Bronchial epithelial cell (primary cell): Measurements from ENCODE around the gene PLEKHG3. TPM values are rescaled to one million over a fixed set of nuclear protein-coding genes. Genes with fewer than 3 reads are reported as not detected.

ENCODE experiments used
- DNase-seq: peaks from one replicate; pipeline ENCODE4 v3.0.0-alpha.2; 2010; ENCODE audit warnings: low read depth
- FAIRE-seq: peaks from 2 replicates; lab custom pipeline; 2011; peaks lifted over from hg19 to GRCh38; lab: Jason Lieb, UNC
- H3K27me3 ChIP-seq: 2 replicates; pipeline ENCODE4 v1.5.1; 2011; ENCODE audit warnings: low read length; ENCODE audit not compliant: control insufficient read depth, insufficient read depth
- H3K36me3 ChIP-seq: 2 replicates; pipeline ENCODE4 v1.5.1; 2011; ENCODE audit warnings: low read length; ENCODE audit not compliant: control insufficient read depth, insufficient read depth
- H3K4me3 ChIP-seq: 2 replicates; pipeline ENCODE4 v1.5.1; 2011; ENCODE audit warnings: mild to moderate bottlenecking, low read depth, low read length, control low read depth
- total RNA-seq: library from RNA; depleted of rRNA; stranded (reverse); fragments of >200 nt; gene quantifications from 2 replicates; pipeline ENCODE4 v1.2.1, GENCODE V29; 2014
- TF ChIP-seq, protein P1 (sequence below): IDR thresholded peaks from 2 replicates; pipeline ENCODE4 v1.5.1; 2011; ENCODE audit warnings: mild to moderate bottlenecking, moderate library complexity, low read length, control low read depth, inconsistent platforms; ENCODE audit not compliant: insufficient read depth, severe bottlenecking

The PLEKHG3 gene
- total RNA-seq, 1 donor from 2014 or later, result 32.4 TPM

- TF ChIP-seq, protein P1, sequence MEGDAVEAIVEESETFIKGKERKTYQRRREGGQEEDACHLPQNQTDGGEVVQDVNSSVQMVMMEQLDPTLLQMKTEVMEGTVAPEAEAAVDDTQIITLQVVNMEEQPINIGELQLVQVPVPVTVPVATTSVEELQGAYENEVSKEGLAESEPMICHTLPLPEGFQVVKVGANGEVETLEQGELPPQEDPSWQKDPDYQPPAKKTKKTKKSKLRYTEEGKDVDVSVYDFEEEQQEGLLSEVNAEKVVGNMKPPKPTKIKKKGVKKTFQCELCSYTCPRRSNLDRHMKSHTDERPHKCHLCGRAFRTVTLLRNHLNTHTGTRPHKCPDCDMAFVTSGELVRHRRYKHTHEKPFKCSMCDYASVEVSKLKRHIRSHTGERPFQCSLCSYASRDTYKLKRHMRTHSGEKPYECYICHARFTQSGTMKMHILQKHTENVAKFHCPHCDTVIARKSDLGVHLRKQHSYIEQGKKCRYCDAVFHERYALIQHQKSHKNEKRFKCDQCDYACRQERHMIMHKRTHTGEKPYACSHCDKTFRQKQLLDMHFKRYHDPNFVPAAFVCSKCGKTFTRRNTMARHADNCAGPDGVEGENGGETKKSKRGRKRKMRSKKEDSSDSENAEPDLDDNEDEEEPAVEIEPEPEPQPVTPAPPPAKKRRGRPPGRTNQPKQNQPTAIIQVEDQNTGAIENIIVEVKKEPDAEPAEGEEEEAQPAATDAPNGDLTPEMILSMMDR, result no peak
- Histone ChIP-seq H3K36me3 (no peaks in the 10 kb centered on the region), H3K4me3 (no peak overlapping the region), H3K27me3 (no peaks in the 10 kb centered on the region)
- no peak for FAIRE-seq
- DNase-seq, result peak; percentile 39
Observed at GRCh38 chr14:64701660-64702059, 2.6 kb upstream of the PLEKHG3 start.

- DNase-seq (peak; percentile 75), FAIRE-seq (no peak)
- peak overlapping the region; percentile 87 for H3K4me3 ChIP-seq
- TF ChIP-seq, protein P1, result no peak
- no peaks in the 10 kb centered on the region for H3K36me3 ChIP-seq
- H3K27me3 ChIP-seq, result no peaks in the 10 kb centered on the region
Observed at GRCh38 chr14:64702493-64703394, 1.5 kb upstream of the PLEKHG3 start.

- FAIRE-seq (no peak), DNase-seq (no peak)
- no peaks in the 10 kb centered on the region for H3K27me3 ChIP-seq
- TF ChIP-seq, protein P1, result no peak
- peak overlapping the region; percentile 87 for H3K4me3 ChIP-seq
- no peaks in the 10 kb centered on the region for H3K36me3 ChIP-seq
Observed at GRCh38 chr14:64703395-64704142, 655 bp upstream of the PLEKHG3 start.

DNA sequence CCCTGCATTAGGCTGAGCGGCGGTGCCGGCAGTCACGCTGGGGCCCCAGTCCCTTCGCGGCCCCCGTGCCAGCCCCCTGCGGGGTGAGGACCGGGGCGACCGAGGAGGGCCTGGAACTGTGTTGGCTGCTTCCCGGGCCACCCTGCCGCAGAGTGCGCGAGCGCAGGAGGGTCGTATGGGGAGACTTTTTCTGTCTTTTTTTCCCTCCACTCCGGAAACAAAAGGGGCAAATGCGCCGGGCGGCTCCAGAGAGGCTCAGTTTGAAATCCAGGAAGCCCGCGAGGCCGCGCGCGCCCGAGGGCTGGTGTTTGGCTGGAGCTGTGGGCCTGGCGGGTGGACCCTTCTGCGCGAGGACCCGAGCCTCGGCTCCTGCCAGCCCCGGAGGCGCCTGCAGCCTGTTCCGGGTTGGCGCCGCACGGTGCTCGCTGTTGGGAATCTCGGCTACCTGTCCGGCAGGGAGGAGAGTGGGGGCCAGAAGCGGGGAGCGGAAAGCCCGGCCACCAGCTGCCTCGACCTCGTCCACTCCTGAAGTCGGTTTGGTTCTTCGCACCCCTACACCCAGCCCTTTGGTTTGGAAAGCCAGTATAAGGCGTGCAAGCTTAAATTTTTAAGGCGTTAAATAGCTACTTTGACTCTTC is 638 bp downstream of the PLEKHG3 start:
- no peak for FAIRE-seq
- H3K4me3 ChIP-seq, result peak overlapping the region; percentile 87
- TF ChIP-seq, protein P1, result no peak
- peaks cover 2% of the 10 kb centered on the region for H3K36me3 ChIP-seq
- no peak for DNase-seq
- H3K27me3 ChIP-seq, result no peaks in the 10 kb centered on the region

GRCh38 chr14:64705381-64706118 is 1.3 kb downstream of the PLEKHG3 start:
- DNase-seq (no peak), FAIRE-seq (no peak)
- TF ChIP-seq, protein P1, result no peak
- Histone ChIP-seq H3K4me3 (peak overlapping the region; percentile 87), H3K27me3 (no peaks in the 10 kb centered on the region), H3K36me3 (peaks cover 5% of the 10 kb centered on the region)
